ENCODE data around the gene PDXK. TPM values are rescaled to one million over a fixed set of nuclear protein-coding genes. Genes with fewer than 3 reads are reported as not detected.

The PDXK gene
- total and polyA plus RNA-seq, 12 donors: 43.0 to 202 (median 95.3) TPM

GRCh38 chr21:43810505-43811261 is 91.8 kb downstream of the PDXK start:
- TF ChIP-seq, protein P1, sequence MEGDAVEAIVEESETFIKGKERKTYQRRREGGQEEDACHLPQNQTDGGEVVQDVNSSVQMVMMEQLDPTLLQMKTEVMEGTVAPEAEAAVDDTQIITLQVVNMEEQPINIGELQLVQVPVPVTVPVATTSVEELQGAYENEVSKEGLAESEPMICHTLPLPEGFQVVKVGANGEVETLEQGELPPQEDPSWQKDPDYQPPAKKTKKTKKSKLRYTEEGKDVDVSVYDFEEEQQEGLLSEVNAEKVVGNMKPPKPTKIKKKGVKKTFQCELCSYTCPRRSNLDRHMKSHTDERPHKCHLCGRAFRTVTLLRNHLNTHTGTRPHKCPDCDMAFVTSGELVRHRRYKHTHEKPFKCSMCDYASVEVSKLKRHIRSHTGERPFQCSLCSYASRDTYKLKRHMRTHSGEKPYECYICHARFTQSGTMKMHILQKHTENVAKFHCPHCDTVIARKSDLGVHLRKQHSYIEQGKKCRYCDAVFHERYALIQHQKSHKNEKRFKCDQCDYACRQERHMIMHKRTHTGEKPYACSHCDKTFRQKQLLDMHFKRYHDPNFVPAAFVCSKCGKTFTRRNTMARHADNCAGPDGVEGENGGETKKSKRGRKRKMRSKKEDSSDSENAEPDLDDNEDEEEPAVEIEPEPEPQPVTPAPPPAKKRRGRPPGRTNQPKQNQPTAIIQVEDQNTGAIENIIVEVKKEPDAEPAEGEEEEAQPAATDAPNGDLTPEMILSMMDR (IDR thresholded peaks at IDR 0.05): peak; percentile 92 to 99 (median 96)
- TF ChIP-seq POLR2A (IDR thresholded peaks at IDR 0.05): no peak
- Histone ChIP-seq H3K27ac (no peak overlapping the region), H3K27me3 (no peaks in the 10 kb centered on the region), H3K4me3 (no peak overlapping the region), H3K36me3 (replicated peaks in 1 of 2) (no peaks in the 10 kb centered on the region), H3K4me1 (replicated peaks in 1 of 2) (peaks cover 0 to 13% of the 10 kb centered on the region in 2 donors), H3K9me3 (replicated peaks in 1 of 3) (no peaks in the 10 kb centered on the region)
- intact Hi-C loops (cut with DNase I): loop anchor here in 1 of 2 donors (2.0 kb wide), 1 partner anchor 166 kb away; no protein-coding TSS in a partner anchor
- 15 to 43% (median 17%) methylated on average over 1 to 23 of the region's 23 CpGs for WGBS, 4 donors
- peak; percentile 87 to 95 (median 89) for DNase-seq

- peak overlapping the region in 1 of 4 donors; percentile 23 for H3K4me3 ChIP-seq
Observed at GRCh38 chr21:43811262-43812105, 92.6 kb downstream of the PDXK start.

More at GRCh38 chr21:43811262-43812105, 92.6 kb downstream of the PDXK start:
- H3K36me3 ChIP-seq (replicated peaks in 1 of 2): no peaks in the 10 kb centered on the region
- intact Hi-C loops (cut with DNase I): loop anchor here in 1 of 2 donors (2.0 kb wide), 1 partner anchor 165 kb away; no protein-coding TSS in a partner anchor
- no peak for DNase-seq
- H3K4me1 ChIP-seq (replicated peaks in 1 of 2): peaks cover 0 to 13% of the 10 kb centered on the region in 2 donors
- H3K9me3 ChIP-seq (replicated peaks in 1 of 3): no peaks in the 10 kb centered on the region
- no peaks in the 10 kb centered on the region for H3K27me3 ChIP-seq
- no peak overlapping the region for H3K27ac ChIP-seq
- TF ChIP-seq POLR2A (IDR thresholded peaks at IDR 0.05): no peak
- TF ChIP-seq, protein P1 (IDR thresholded peaks at IDR 0.05): no peak
- WGBS, 4 donors: 69 to 74% (median 72%) methylated on average over 7 to 24 of the region's 24 CpGs

Small RNA genes within 50 kb of the gene (small RNA-seq; reads per million reads assigned to genes)
- 0 reads per million in 2 donors for gene AP001052.1

Other genes with a start within 250 kb of the PDXK start
- 1 to 10 TPM in 2 of 9 donors, under 1 TPM in 5, not detected in 2; 0.23 to 1.5 (median 0.47) TPM for gene HSF2BP, start 59.6 kb upstream of the PDXK start, total RNA-seq
- gene HSF2BP, start 59.6 kb upstream of the PDXK start, polyA plus RNA-seq: under 1 TPM; 0.27 to 0.40 (median 0.35) TPM
- 10 to 100 TPM in 8 of 9 donors, 1 to 10 TPM in 1; 7.0 to 18.6 (median 16.1) TPM for gene RRP1B, start 59.6 kb upstream of the PDXK start, total RNA-seq
- gene RRP1B, start 59.6 kb upstream of the PDXK start, polyA plus RNA-seq: 10 to 100 TPM in 1 of 3 donors, 1 to 10 TPM in 2; 5.7 to 12.5 (median 9.0) TPM
- gene CSTB, start 57.2 kb downstream of the PDXK start, total RNA-seq: 10 to 100 TPM in 8 of 9 donors, 1 to 10 TPM in 1; 9.5 to 72.0 (median 23.0) TPM
- gene CSTB, start 57.2 kb downstream of the PDXK start, polyA plus RNA-seq: 100 to 1,000 TPM; 116 to 143 (median 127) TPM
- gene RRP1, start 70.4 kb downstream of the PDXK start, total RNA-seq: 10 to 100 TPM; 12.8 to 24.6 (median 19.3) TPM
- gene RRP1, start 70.4 kb downstream of the PDXK start, polyA plus RNA-seq: 10 to 100 TPM; 16.5 to 29.8 (median 22.9) TPM
- 10 to 100 TPM; 31.1 to 88.9 (median 58.9) TPM for gene AGPAT3, start 146.1 kb downstream of the PDXK start, total RNA-seq
- 10 to 100 TPM; 25.3 to 27.8 (median 26.0) TPM for gene AGPAT3, start 146.1 kb downstream of the PDXK start, polyA plus RNA-seq

Measured in adrenal gland (tissue), 12 donors.